Measurements from ENCODE around the gene TSPAN31. TPM values are rescaled to one million over a fixed set of nuclear protein-coding genes. Genes with fewer than 3 reads are reported as not detected.
A peak's percentile ranks its signal among the peaks of the same experiment; 100 is the strongest.
"Not testable (repeated sequence)": the region's sequence is repeated elsewhere in the genome, so short reads cannot be mapped to it uniquely, and the experiment has no call there.

The TSPAN31 gene
- total RNA-seq: 7.9 TPM

GRCh38 chr12:57744777-57745484 is at the start of gene TSPAN31:
Gene TSPAN31, plus strand, starts transcription at chr12:57745039. Its CDS starts 116 bp downstream, at chr12:57745155.
- H3K4me1 ChIP-seq (ENCODE audit: insufficient read depth, low read length): peaks cover 48% of the 10 kb centered on the region
- H3K4me3 ChIP-seq (ENCODE audit: low read length): peak within 1 kb of the TSS; percentile 78
- H3K27me3 ChIP-seq (ENCODE audit: insufficient read depth, low read length): no peaks in the 10 kb centered on the region
- H3K9me3 ChIP-seq (ENCODE audit: low read depth, low read length): no peaks in the 10 kb centered on the region

- H3K4me1 ChIP-seq (ENCODE audit: insufficient read depth, low read length): peaks cover 23% of the 10 kb centered on the region
- H3K9me3 ChIP-seq (ENCODE audit: low read depth, low read length): no peaks in the 10 kb centered on the region
- H3K27me3 ChIP-seq (ENCODE audit: insufficient read depth, low read length): no peaks in the 10 kb centered on the region
- no peak overlapping the region for H3K4me3 ChIP-seq (ENCODE audit: low read length)
Observed at GRCh38 chr12:57695770-57696432, 48.9 kb upstream of the TSPAN31 start.

GRCh38 chr12:57697076-57697475 is 47.8 kb upstream of the TSPAN31 start:
- Histone ChIP-seq H3K9me3 (ENCODE audit: low read depth, low read length) (no peaks in the 10 kb centered on the region), H3K4me1 (ENCODE audit: insufficient read depth, low read length) (peaks cover 23% of the 10 kb centered on the region), H3K27me3 (ENCODE audit: insufficient read depth, low read length) (no peaks in the 10 kb centered on the region), H3K4me3 (ENCODE audit: low read length) (no peak overlapping the region)

DNA sequence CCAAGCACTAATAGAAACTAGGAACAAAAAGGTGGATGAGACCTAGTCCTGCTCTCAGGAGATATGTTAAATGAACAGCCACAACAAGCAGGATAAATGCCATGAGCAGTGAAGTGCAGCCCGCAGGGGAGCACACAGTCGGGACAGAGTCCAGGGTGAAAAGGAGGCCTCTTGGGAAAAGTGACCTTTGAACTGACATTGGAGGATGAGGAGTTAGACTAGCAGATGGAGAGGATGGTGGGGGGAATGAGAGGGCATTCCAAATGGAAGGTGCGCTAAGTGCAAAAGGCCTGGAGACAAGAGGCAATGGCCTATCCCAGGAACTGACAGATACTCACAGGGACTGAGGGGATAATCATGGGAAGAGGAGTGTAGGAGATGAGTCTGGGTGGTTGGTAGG is 46.4 kb upstream of the TSPAN31 start:
- peaks cover 20% of the 10 kb centered on the region for H3K4me1 ChIP-seq (ENCODE audit: insufficient read depth, low read length)
- H3K4me3 ChIP-seq (ENCODE audit: low read length): no peak overlapping the region
- H3K9me3 ChIP-seq (ENCODE audit: low read depth, low read length): peaks cover 3% of the 10 kb centered on the region
- no peaks in the 10 kb centered on the region for H3K27me3 ChIP-seq (ENCODE audit: insufficient read depth, low read length)

DNA sequence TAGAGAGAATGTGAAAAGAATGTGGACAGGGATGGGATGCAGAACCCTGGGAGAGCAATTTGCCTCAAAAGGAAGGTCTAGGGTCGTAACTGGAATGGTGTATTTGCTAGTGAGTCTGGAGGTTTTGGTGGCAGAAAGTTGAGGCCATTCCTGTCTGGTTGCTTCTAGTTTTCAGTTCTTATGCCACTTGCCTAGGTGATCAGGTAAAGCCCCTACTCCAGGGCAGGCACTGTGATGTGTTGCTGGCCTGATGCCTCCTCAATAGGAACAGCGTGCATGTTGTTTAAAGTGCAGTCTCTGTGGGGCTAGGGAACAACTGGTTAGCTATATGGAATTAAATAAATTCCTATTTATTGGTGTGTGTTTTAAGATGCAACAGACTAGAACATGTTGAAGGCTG is 44.5 kb upstream of the TSPAN31 start:
- Histone ChIP-seq H3K4me3 (ENCODE audit: low read length) (no peak overlapping the region), H3K9me3 (ENCODE audit: low read depth, low read length) (peaks cover 13% of the 10 kb centered on the region), H3K27me3 (ENCODE audit: insufficient read depth, low read length) (no peaks in the 10 kb centered on the region), H3K4me1 (ENCODE audit: insufficient read depth, low read length) (peaks cover 9% of the 10 kb centered on the region)

GRCh38 chr12:57707250-57707649 is 37.6 kb upstream of the TSPAN31 start:
- Histone ChIP-seq H3K4me1 (ENCODE audit: insufficient read depth, low read length) (no peaks in the 10 kb centered on the region), H3K9me3 (ENCODE audit: low read depth, low read length) (peaks cover 13% of the 10 kb centered on the region), H3K4me3 (ENCODE audit: low read length) (no peak overlapping the region), H3K27me3 (ENCODE audit: insufficient read depth, low read length) (no peaks in the 10 kb centered on the region)

GRCh38 chr12:57708296-57708695 is 36.5 kb upstream of the TSPAN31 start:
- H3K27me3 ChIP-seq (ENCODE audit: insufficient read depth, low read length): no peaks in the 10 kb centered on the region
- no peaks in the 10 kb centered on the region for H3K4me1 ChIP-seq (ENCODE audit: insufficient read depth, low read length)

GRCh38 chr12:57712701-57713100 is 32.1 kb upstream of the TSPAN31 start:
- no peaks in the 10 kb centered on the region for H3K9me3 ChIP-seq (ENCODE audit: low read depth, low read length)
- H3K4me3 ChIP-seq (ENCODE audit: low read length): no peak overlapping the region
- peaks cover 4% of the 10 kb centered on the region for H3K4me1 ChIP-seq (ENCODE audit: insufficient read depth, low read length)
- H3K27me3 ChIP-seq (ENCODE audit: insufficient read depth, low read length): no peaks in the 10 kb centered on the region

More at GRCh38 chr12:57708296-57708695, 36.5 kb upstream of the TSPAN31 start:
- Histone ChIP-seq H3K9me3 (ENCODE audit: low read depth, low read length) (peaks cover 11% of the 10 kb centered on the region), H3K4me3 (ENCODE audit: low read length) (no peak overlapping the region)

- peaks cover 4% of the 10 kb centered on the region for H3K4me1 ChIP-seq (ENCODE audit: insufficient read depth, low read length)
- H3K4me3 ChIP-seq (ENCODE audit: low read length): no peak overlapping the region
- H3K27me3 ChIP-seq (ENCODE audit: insufficient read depth, low read length): no peaks in the 10 kb centered on the region
- H3K9me3 ChIP-seq (ENCODE audit: low read depth, low read length): no peaks in the 10 kb centered on the region
Observed at GRCh38 chr12:57713209-57713608, 31.6 kb upstream of the TSPAN31 start.

- not testable (repeated sequence) for H3K4me1 ChIP-seq (ENCODE audit: insufficient read depth, low read length); H3K9me3 ChIP-seq (ENCODE audit: low read depth, low read length); H3K27me3 ChIP-seq (ENCODE audit: insufficient read depth, low read length); H3K4me3 ChIP-seq (ENCODE audit: low read length)
Observed at GRCh38 chr12:57715036-57715748, 29.6 kb upstream of the TSPAN31 start.

GRCh38 chr12:57715786-57716185 is 29.1 kb upstream of the TSPAN31 start:
- no peak overlapping the region for H3K4me3 ChIP-seq (ENCODE audit: low read length)
- H3K4me1 ChIP-seq (ENCODE audit: insufficient read depth, low read length): peaks cover 4% of the 10 kb centered on the region
- H3K27me3 ChIP-seq (ENCODE audit: insufficient read depth, low read length): no peaks in the 10 kb centered on the region
- H3K9me3 ChIP-seq (ENCODE audit: low read depth, low read length): no peaks in the 10 kb centered on the region

DNA sequence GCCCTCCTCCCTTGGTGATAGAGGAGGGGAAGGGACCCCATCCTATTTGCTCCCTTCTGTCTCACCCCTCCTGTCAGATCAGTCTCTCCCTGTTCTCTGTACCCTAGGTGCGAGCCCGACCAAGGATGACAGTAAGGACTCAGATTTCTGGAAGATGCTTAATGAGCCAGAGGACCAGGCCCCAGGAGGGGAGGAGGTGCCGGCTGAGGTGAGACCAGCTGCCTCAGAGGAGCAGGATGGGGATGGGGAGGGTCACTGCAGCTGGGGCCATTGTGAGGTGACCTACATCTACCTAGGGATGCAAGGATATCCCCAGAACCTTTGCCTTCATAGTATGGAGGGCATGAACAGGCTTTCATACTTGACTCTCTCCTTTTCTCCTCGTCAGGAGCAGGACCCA is 28.5 kb upstream of the TSPAN31 start:
- H3K4me3 ChIP-seq (ENCODE audit: low read length): no peak overlapping the region
- H3K4me1 ChIP-seq (ENCODE audit: insufficient read depth, low read length): peaks cover 4% of the 10 kb centered on the region
- H3K9me3 ChIP-seq (ENCODE audit: low read depth, low read length): no peaks in the 10 kb centered on the region
- no peaks in the 10 kb centered on the region for H3K27me3 ChIP-seq (ENCODE audit: insufficient read depth, low read length)

DNA sequence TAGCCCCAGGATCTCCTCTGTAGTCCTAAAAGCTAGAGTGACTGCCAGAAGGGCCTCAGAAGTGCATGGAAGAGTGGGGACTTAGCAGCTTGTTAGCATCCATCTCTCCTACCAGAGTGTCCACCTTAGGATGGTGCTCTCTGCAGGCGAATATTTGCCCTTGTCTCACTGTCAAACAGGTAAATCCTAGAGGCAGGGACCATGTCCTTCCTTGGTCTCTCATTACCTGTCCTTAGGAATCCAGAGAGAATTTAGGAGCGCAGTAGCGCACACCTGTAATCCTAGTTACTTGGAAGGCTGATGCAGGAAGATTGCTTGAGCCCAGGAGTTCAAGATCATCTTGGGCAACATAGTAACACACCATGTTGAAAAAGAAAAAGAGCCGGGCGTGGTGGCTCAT is 27.7 kb upstream of the TSPAN31 start:
- H3K4me1 ChIP-seq (ENCODE audit: insufficient read depth, low read length): peaks cover 4% of the 10 kb centered on the region
- H3K9me3 ChIP-seq (ENCODE audit: low read depth, low read length): no peaks in the 10 kb centered on the region
- no peaks in the 10 kb centered on the region for H3K27me3 ChIP-seq (ENCODE audit: insufficient read depth, low read length)
- no peak overlapping the region for H3K4me3 ChIP-seq (ENCODE audit: low read length)

- Histone ChIP-seq H3K4me1 (ENCODE audit: insufficient read depth, low read length) (peaks cover 4% of the 10 kb centered on the region), H3K9me3 (ENCODE audit: low read depth, low read length) (no peaks in the 10 kb centered on the region), H3K27me3 (ENCODE audit: insufficient read depth, low read length) (no peaks in the 10 kb centered on the region), H3K4me3 (ENCODE audit: low read length) (no peak overlapping the region)
Observed at GRCh38 chr12:57717846-57718640, 26.8 kb upstream of the TSPAN31 start.

Data from mononuclear cell (primary cell).